GM19239 (cell line): ENCODE results near the gene SNX15.

ENCODE experiments used
- DNase-seq: peaks from one replicate; pipeline ENCODE4 v3.0.0; 2011; ENCODE audit warnings: low spot score; ENCODE audit not compliant: insufficient read length
- FAIRE-seq: peaks from 2 replicates; lab custom pipeline; 2011; peaks lifted over from hg19 to GRCh38; lab: Jason Lieb, UNC

SNX15 gene

GRCh38 chr11:65078151-65078550 is 50.9 kb downstream of the SNX15 start:
- DNase-seq: no peak
- peak; percentile 55 for FAIRE-seq

- DNase-seq (no peak), FAIRE-seq (no peak)
Observed at GRCh38 chr11:65078786-65079342, 51.6 kb downstream of the SNX15 start.

- FAIRE-seq (peak; percentile 44), DNase-seq (no peak)
Observed at GRCh38 chr11:65083134-65083833, 56.0 kb downstream of the SNX15 start.

- DNase-seq (peak; percentile 99), FAIRE-seq (peak; percentile 98)
Observed at GRCh38 chr11:65083834-65084597, 56.8 kb downstream of the SNX15 start, which contains the start of the genes CDCA5 and ZFPL1. Gene CDCA5, minus strand, starts transcription at chr11:65084040. Its CDS starts 62 bp downstream, at chr11:65083978. Gene ZFPL1, plus strand, starts transcription at chr11:65084222. Its CDS starts 477 bp downstream, at chr11:65084699.

- FAIRE-seq (no peak), DNase-seq (no peak)
Observed at GRCh38 chr11:65084598-65085375, 57.5 kb downstream of the SNX15 start.

GRCh38 chr11:65085446-65085845 is 58.2 kb downstream of the SNX15 start:
- no peak for FAIRE-seq
- DNase-seq: no peak

GRCh38 chr11:65086809-65087208 is 59.6 kb downstream of the SNX15 start:
- FAIRE-seq: no peak

GRCh38 chr11:65087216-65087615 is 60.0 kb downstream of the SNX15 start:
- no peak for FAIRE-seq
- no peak for DNase-seq

More at GRCh38 chr11:65086809-65087208, 59.6 kb downstream of the SNX15 start:
- no peak for DNase-seq

- FAIRE-seq (no peak), DNase-seq (no peak)
Observed at GRCh38 chr11:65087827-65088226, 60.6 kb downstream of the SNX15 start.

GRCh38 chr11:65089621-65090020 is 62.4 kb downstream of the SNX15 start:
- FAIRE-seq (no peak), DNase-seq (no peak)
